Uterus (tissue), 4 donors: ENCODE measurements around the gene SCD5. TPM values are rescaled to one million over a fixed set of nuclear protein-coding genes. Genes with fewer than 3 reads are reported as not detected.

Experiments used
- DNase-seq, 2 donors: peaks; one replicate each; pipeline ENCODE4 v3.0.0-alpha.2; 2019 to 2020
- H3K27ac ChIP-seq, 2 donors: fragments of 200-600 bp; sonication (generic); 1 replicate in 1 of 2; 2 replicates in 1 of 2; pipeline ENCODE4 v1.5.1; 2016 to 2018
- H3K27me3 ChIP-seq, 2 donors: fragments of 200-600 bp; sonication (generic); one replicate each; pipeline ENCODE4 v1.5.1; 2018 to 2019; ENCODE audit warnings: control low read depth in 1 of 2
- H3K36me3 ChIP-seq, 2 donors: fragments of 200-600 bp; sonication (generic); one replicate each; pipeline ENCODE4 v1.5.1; 2019; ENCODE audit warnings: control low read depth in 1 of 2
- H3K4me1 ChIP-seq, 2 donors: fragments of 200-600 bp; sonication (generic); one replicate each; pipeline ENCODE4 v1.5.1; 2018 to 2019; ENCODE audit warnings: control low read depth in 1 of 2
- H3K4me3 ChIP-seq, 2 donors: fragments of 200-600 bp; sonication (generic); 1 replicate in 1 of 2; 2 replicates in 1 of 2; pipeline ENCODE4 v1.5.1; 2018 to 2019; ENCODE audit warnings: mild to moderate bottlenecking in 1 of 2
- H3K9me3 ChIP-seq, 2 donors: fragments of 200-600 bp; sonication (generic); one replicate each; pipeline ENCODE4 v1.5.1; 2019; ENCODE audit warnings: control low read depth in 1 of 2
- POLR2A ChIP-seq, 2 donors: fragments of 450-650 bp; IDR thresholded peaks; one replicate each; pipeline ENCODE4 v1.6.1; 2016; ENCODE audit warnings: antibody characterized with exemption in 2 of 2, mild to moderate bottlenecking in 1 of 2, moderate library complexity in 1 of 2
- intact Hi-C: fragments of 100-400 bp; cut with DNase I; formaldehyde crosslinking; loops from one replicate; pipeline ENCODE4 v1.15.1; 2023; ENCODE audit warnings: low total_unique reads
- total RNA-seq, 4 donors: library from RNA; depleted of rRNA in 3 of 4; stranded (reverse); fragments of >200 nt in 3 of 4; gene quantifications; one replicate each; pipeline versions ENCODE4 v1.1.0 to v1.2.4, GENCODE V29; 2014 to 2023
- TF ChIP-seq, protein P1 (sequence below), 4 experiments: fragments of 200-600 bp in 2 of 4; fragments of 450-650 bp in 2 of 4; sonication (generic) in 2 of 4; IDR thresholded peaks; one replicate each; pipeline ENCODE4 v1.5.1; 2016 to 2019; ENCODE audit warnings: antibody characterized with exemption in 4 of 4, mild to moderate bottlenecking in 2 of 4, moderate library complexity in 1 of 4
- donor health status: DM: yes; HTN: yes; CAD: no.

SCD5 gene
- total RNA-seq, 4 donors from 2014 or later = 4.1 to 30.3 (median 7.8) TPM

DNA sequence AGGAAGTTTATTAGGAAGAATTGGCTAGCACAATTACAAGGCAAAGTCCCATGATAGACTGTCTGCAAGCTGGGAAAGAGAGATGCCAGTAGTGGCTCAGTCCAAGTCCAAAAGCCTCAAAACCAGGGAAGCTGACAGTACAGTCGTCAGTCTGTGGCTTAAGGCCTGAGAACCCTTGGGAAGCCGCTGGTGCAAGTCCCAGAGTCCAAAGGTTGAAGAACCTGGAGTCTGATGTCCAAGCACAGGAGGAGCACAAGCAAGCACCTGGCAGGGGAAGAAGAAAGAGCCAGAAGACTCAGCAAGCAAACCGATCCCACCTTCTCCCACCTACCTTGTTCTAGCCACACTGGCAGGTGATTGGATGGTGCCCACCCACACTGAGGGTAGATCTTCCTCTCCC is 185.5 kb downstream of the SCD5 start:
- Histone ChIP-seq H3K36me3 (no peaks in the 10 kb centered on the region), H3K4me3 (no peak overlapping the region), H3K27ac (no peak overlapping the region), H3K4me1 (no peaks in the 10 kb centered on the region), H3K9me3 (no peaks in the 10 kb centered on the region), H3K27me3 (no peaks in the 10 kb centered on the region)
- DNase-seq = no peak
- no peak for TF ChIP-seq POLR2A (IDR thresholded peaks at IDR 0.05)
- TF ChIP-seq, protein P1, sequence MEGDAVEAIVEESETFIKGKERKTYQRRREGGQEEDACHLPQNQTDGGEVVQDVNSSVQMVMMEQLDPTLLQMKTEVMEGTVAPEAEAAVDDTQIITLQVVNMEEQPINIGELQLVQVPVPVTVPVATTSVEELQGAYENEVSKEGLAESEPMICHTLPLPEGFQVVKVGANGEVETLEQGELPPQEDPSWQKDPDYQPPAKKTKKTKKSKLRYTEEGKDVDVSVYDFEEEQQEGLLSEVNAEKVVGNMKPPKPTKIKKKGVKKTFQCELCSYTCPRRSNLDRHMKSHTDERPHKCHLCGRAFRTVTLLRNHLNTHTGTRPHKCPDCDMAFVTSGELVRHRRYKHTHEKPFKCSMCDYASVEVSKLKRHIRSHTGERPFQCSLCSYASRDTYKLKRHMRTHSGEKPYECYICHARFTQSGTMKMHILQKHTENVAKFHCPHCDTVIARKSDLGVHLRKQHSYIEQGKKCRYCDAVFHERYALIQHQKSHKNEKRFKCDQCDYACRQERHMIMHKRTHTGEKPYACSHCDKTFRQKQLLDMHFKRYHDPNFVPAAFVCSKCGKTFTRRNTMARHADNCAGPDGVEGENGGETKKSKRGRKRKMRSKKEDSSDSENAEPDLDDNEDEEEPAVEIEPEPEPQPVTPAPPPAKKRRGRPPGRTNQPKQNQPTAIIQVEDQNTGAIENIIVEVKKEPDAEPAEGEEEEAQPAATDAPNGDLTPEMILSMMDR (IDR thresholded peaks at IDR 0.05) = no peak
- intact Hi-C loops = no loop called here

DNA sequence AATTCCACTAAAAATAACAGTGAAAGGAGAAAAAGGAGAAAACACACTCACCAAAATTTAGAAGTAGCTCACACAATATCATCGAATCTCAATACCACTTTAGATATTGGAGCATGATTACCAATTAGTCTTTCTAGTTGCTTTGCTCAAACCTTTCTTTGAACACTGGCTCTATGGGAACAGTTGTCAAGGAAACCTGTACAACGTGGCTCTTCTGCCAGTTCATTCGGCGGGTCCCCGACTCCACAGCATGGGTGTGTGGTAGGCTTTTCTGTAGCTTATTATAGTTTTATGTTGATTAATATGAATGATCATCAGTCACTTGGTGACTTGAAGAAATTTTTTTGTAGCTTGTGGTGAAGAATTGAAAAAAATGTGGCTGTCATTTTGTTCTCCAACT is 186.6 kb downstream of the SCD5 start:
- TF ChIP-seq, protein P1 (IDR thresholded peaks at IDR 0.05) = no peak
- no peak for TF ChIP-seq POLR2A (IDR thresholded peaks at IDR 0.05)
- H3K9me3 ChIP-seq = no peaks in the 10 kb centered on the region
- H3K36me3 ChIP-seq = no peaks in the 10 kb centered on the region
- H3K4me3 ChIP-seq = no peak overlapping the region
- H3K27ac ChIP-seq = no peak overlapping the region
- no peaks in the 10 kb centered on the region for H3K4me1 ChIP-seq
- H3K27me3 ChIP-seq = no peaks in the 10 kb centered on the region
- DNase-seq = no peak
- intact Hi-C loops = no loop called here

GRCh38 chr4:82611527-82611926 is 187.1 kb downstream of the SCD5 start:
- H3K36me3 ChIP-seq = no peaks in the 10 kb centered on the region
- no peak overlapping the region for H3K4me3 ChIP-seq
- intact Hi-C loops = no loop called here
- H3K27me3 ChIP-seq = no peaks in the 10 kb centered on the region
- H3K4me1 ChIP-seq = no peaks in the 10 kb centered on the region
- TF ChIP-seq, protein P1 (IDR thresholded peaks at IDR 0.05) = no peak
- TF ChIP-seq POLR2A (IDR thresholded peaks at IDR 0.05) = no peak
- no peaks in the 10 kb centered on the region for H3K9me3 ChIP-seq
- DNase-seq = no peak
- no peak overlapping the region for H3K27ac ChIP-seq

DNA sequence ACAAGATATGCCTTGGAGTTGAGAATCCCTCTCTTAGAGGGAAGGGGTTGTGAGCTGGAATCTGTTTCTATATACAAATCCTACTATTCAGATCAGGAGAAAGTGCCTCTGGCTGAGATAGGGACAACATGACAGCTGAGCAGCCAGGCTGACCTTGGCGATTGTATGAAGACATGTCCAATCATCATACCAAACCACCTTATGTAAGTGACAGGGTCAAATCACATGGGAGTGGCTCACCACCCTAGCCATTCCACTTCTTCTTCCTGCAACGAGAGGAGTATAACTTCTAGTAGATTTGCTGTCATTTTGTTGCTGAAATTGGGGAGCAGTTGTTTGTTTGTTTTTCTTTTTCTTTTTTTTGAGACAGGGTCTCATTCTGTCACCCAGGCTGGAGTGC is 188.6 kb downstream of the SCD5 start:
- DNase-seq = no peak
- H3K4me3 ChIP-seq = no peak overlapping the region
- H3K27ac ChIP-seq = no peak overlapping the region
- H3K36me3 ChIP-seq = no peaks in the 10 kb centered on the region
- TF ChIP-seq, protein P1 (IDR thresholded peaks at IDR 0.05) = no peak
- TF ChIP-seq POLR2A (IDR thresholded peaks at IDR 0.05) = no peak
- H3K4me1 ChIP-seq = no peaks in the 10 kb centered on the region
- H3K9me3 ChIP-seq = no peaks in the 10 kb centered on the region
- H3K27me3 ChIP-seq = no peaks in the 10 kb centered on the region
- intact Hi-C loops = no loop called here

GRCh38 chr4:82606622-82607021 is 192.0 kb downstream of the SCD5 start:
- H3K36me3 ChIP-seq = no peaks in the 10 kb centered on the region
- intact Hi-C loops = no loop called here
- H3K4me1 ChIP-seq = no peaks in the 10 kb centered on the region
- no peaks in the 10 kb centered on the region for H3K9me3 ChIP-seq
- H3K4me3 ChIP-seq = no peak overlapping the region
- DNase-seq = no peak
- no peaks in the 10 kb centered on the region for H3K27me3 ChIP-seq
- no peak for TF ChIP-seq POLR2A (IDR thresholded peaks at IDR 0.05)
- TF ChIP-seq, protein P1 (IDR thresholded peaks at IDR 0.05) = no peak
- H3K27ac ChIP-seq = no peak overlapping the region
